NCI-H69 (cell line): Measurements from ENCODE around the gene SYNDIG1.
A peak's percentile ranks its signal among the peaks of the same experiment; 100 is the strongest.

ENCODE experiments used
- DNase-seq: peaks from one replicate; lab custom pipeline; 2025; lab: John Stamatoyannopoulos, UW

The SYNDIG1 gene

GRCh38 chr20:24469116-24469893, at the start of gene SYNDIG1:
Gene SYNDIG1, plus strand, starts transcription at chr20:24469629. Its CDS starts 73,469 bp downstream, at chr20:24543098.
- peak; percentile 77 for DNase-seq

DNA sequence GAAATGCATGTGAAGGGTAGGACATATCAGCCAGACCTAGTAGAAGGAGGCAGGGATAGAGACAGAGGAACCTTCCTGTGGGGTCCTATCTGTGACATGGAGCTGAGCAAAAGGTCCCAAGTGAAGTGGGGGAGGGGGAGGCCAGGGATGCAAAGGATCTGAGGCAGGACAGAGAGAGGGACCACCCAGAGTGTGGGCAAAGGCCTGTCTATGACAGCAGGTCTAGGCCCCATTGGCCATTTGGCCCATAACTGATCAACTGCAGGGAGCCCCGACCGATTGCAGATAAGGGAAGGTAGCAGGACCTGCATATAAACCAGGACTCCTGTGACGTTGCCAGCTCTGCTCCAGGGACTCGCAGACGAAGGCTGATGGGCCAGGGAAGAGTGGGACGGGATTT, 49.6 kb upstream of the SYNDIG1 start:
- no peak for DNase-seq

DNA sequence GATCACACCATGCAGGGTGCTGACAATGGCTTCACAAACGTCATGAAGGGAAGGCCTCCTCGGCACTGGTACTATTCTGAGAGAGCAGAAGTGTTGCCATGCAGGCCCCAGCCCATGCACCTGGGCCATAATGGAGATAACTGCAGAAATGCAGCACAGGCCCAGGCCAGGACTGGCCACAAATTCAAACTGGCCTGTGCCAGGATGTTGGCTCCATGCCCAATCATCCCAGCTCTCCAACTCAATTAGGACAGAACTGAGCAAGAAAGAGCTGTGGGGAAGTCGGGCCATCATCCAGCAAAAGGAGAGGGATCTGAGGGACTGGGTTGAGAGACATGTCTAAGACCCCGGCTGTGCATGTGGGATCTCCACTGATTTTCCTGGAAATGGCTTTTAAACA, 48.9 kb upstream of the SYNDIG1 start:
- DNase-seq: no peak

DNA sequence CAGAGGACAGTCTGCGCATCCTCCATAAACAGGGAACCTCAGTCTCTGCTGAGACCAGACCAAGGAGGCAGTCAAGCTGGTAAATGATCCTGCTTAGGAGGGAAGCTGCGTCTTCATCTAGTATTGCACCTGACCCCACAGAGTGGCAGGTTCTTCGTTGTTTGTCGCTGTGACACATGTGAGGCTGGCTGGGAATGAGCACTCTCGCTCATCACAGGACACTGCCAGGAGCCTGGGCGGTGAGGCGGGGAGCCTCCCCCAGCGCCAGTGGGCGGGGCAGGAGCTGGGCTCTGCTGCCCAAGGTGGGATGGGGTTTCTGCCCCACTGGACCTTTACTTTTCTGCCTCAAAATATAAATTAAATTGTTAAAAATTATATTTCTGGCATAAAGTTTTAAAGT, 48.4 kb upstream of the SYNDIG1 start:
- no peak for DNase-seq

GRCh38 chr20:24422091-24422760, 47.2 kb upstream of the SYNDIG1 start:
- DNase-seq: no peak

DNA sequence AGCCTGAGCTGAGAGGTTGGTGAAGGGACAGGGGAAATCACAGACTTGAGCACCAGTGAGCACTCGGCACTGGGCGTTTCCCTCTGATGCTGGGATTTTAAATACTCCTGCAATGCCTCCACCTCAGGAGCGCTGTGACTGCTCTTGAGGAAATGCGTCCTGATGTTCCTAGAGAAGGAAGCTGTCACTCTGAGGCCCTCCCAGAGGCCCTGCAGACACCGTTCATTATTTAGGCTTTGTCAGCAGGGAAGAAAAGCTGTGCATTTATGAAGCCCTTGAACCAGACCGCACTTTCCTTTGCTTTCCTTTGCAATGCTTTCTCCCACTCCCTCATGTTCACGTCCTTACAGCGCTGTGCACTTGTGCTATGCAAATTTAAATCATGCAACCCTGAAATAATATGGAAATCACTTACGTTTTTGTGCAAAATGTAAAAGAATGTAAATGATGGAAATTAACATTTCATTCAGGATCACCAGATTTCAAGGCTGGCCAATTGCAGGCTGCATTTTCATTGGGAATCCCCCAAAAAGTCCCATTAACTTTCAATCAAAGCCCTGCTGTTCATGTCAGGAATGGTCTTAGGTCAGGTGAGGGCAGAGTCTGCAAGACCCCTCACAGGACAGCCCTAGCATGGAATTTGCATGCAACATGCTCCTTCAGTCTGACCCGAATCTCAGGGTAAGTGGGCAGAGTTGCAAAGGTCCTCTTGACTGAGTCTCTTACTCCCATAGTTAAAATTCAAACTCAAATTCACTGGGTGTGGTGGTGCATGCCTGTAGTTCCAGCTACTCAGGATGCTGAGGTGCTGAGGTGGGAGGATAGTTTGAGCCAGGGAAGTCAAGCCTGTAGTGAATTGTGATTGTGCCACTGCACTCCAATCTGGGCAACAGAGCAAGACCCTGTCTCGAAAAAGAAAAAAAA, 45.8 kb upstream of the SYNDIG1 start:
- DNase-seq: no peak

DNA sequence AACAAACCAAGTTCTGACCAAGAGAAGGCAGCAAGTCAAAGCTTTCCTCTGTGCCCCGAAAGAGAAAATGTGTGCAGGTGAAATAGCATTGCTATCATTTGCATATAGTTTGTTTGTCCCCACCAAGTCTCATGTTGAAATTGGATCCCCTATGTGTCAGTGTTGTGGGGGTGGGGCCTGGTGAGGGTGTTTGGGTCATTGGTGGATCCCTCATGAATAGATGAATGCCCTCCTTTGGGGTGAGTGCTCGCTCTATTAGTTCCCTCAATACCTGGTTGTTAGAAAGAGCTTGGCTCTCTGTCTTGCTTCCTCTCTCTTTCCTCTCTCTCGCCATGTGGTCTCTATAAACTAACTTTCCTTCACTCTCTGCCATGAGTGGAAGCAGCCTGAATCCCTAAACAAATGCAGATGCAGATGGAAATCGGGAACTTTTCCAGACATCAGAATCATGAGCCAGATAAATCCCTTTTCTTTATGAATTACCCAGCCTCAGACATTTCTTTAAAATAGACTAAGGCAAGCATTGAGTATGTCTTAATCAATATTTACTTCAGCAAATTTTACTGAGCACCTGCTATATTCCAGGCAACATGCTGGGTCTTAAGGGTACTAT, 43.8 kb upstream of the SYNDIG1 start:
- no peak for DNase-seq

DNA sequence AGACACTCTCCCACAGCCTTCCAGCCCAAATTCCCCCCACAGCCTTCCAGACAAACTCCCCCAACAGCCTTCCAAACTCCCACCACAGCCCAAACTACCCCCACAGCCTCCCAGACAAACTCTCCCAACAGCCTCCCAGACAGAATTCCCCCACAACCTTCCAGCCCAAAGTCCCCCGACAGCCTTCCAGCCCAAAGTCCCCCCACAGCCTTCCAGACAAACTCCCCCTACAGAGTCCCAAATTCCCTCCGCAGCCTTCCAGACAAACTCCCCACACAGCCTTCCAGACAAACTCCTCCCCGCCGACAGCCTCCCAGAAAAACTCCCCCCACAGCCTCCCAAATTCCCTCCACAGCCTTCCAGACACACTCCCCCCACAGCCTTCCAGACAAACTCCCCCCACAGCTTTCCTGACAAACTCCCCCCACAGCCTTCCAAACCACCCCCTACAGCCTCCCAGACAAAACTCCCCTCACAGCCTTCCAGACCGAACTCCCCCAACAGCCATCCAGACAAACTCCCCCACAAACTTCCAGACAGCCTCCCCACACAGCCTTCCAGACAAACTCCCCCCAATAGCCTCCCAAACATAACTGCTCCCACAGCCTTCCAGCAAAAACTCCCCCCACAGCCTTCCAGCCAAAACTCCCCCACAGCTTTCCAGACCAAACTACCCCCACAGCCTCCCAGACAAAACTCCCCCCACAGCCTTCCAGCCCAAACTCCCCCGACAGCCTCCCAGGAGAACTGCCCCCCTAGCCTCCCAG, 38.0 kb upstream of the SYNDIG1 start:
- DNase-seq: no peak

GRCh38 chr20:24432046-24432442, 37.4 kb upstream of the SYNDIG1 start:
- no peak for DNase-seq

- no peak for DNase-seq
These were observed 33.3 kb upstream of the SYNDIG1 start for GRCh38 chr20:24436160-24436559.

DNA sequence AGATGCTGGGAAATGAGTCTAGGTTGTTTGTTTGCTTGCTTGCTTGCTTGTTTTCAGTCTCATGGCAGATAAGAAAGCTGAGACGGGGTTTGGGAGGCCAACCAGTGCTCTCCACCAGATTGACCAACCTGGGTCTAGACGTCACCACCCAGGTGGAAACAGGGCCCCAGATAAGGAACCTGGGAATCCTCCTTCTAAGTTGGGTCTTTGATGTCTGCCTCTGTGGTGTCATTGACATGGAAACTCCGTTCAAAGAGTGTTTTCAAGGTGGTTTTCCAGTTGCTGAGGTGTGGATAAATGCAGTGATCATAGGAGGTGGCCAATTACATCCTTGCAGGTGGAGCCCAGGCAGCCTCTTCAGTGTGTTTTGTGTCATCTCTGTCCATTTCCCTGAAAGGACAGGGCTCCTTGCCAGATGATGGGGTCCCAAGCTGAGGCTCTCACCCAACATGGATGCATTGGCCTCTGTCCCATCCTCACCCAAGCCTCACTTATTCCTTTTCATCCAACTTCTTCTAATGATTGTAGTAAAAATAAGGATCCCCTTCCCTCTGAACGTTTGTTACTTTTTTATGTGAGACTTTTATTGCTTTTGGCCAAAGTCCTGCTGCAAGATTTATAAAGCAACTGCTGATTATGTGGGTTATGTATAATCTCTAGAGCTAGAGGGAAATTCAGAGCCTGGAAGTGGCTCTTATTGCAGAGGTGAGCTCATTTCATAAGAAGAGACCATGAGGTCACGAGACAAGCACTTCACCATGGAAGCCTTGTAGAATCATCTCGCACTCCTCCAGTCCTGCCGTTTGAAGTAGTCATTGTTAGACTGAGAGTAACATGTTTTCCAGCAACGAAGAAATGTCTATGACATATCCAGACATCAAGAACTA, 32.0 kb upstream of the SYNDIG1 start:
- no peak for DNase-seq

DNA sequence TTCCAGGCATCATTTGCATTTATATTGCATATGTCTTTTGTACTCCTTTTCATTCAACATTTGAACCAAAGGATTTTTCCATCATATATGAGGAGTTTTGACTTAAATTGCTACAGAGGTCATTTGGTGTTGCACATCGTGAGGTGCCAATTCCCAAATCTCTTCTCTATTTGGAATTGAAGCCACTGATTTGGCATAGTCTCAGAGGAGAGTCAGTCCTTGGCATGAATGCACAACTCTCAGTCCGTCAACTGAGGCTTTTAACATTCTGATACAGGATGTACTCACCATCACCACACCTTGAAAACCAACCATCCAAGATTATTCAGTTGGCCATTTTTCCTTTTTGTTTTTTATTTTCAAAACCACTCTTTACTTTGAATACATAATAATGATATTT, 31.1 kb upstream of the SYNDIG1 start:
- no peak for DNase-seq

- DNase-seq: no peak
These were observed 29.6 kb upstream of the SYNDIG1 start for GRCh38 chr20:24439737-24440387.

DNA sequence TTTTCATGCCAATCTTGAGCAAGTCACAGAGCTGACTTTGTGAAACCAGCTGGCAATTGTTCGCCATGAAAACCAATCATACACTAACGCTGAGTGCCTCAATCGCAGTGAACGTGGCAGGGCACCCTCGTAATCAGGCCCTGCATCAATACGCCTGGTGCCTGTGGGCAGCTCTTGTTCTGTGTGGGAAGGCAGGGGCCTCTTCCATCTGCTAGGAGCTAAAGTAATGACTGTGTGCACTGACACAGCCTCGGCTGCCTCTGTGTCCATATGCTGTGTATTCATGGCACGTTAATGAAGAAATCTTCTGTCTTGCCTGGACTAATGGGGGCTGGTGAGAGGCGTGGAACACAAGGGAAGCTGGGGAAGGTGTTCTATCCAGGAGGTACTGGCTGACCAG, 27.8 kb upstream of the SYNDIG1 start:
- DNase-seq: no peak

- no peak for DNase-seq
These were observed 26.5 kb upstream of the SYNDIG1 start for GRCh38 chr20:24442909-24443308.

- peak; percentile 65 for DNase-seq
These were observed 26.0 kb upstream of the SYNDIG1 start for GRCh38 chr20:24443436-24443835.

- no peak for DNase-seq
These were observed 24.8 kb upstream of the SYNDIG1 start for GRCh38 chr20:24444526-24445190.

DNA sequence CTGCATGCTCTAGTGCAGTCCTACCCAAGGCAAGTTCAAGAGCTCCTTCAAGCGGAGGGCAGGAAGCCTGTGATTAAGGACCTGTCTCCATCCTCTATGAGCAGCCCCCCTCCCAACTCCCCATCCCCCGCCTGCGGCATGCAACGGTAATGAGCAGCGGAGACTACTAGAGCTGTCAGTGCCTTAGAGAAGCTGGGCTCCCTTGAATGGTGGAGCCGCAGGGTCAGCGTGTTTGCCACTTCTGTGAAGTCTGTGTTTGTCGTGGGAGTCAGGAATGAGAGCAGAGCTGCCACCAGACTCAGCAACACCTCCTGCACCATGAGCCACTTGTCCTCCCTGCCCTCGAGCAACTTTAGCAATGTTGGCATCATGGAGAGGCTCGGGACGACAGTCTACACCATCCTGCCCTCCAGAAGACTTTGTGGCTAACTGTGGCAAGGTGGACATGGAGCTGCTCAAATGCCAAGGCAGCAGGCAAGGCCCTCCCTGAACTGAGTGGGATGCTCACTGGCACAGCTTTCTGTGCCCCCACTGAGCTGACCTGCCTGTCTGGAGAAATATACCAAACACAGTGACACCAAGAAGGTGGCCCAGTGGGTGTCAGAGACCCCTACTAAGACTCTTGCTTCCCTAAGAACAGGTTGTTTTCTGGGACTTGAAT, 23.8 kb upstream of the SYNDIG1 start:
- no peak for DNase-seq

DNA sequence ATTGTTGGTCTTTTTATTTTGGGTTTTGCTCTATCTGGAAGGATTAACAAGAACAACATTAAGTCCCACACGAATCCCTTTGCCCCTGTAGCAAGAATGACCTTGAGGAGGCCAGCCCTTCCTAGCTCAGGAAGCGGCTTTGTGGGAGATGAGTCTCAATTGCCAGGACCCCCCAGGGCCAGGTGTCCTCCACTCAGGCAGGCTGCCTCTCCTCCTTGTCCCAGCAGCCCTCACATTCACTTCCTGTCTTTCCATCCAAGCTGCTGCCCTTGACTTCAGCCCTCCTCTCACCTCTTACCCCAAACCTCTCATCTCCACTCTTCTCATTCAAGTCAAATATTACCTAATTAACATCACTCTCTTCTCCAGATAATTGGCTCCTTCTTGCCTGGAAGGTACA, 22.6 kb upstream of the SYNDIG1 start:
- no peak for DNase-seq
